HG03442 (cell line): ENCODE measurements around the gene RBM24.

ENCODE experiments used
- ATAC-seq: cut with Tn5 transposase; IDR thresholded peaks from one replicate; pipeline ENCODE4 v1.9.1; 2021; ENCODE audit warnings: mild to moderate bottlenecking, moderate library complexity; ENCODE audit not compliant: unreplicated experiment

RBM24 gene

DNA sequence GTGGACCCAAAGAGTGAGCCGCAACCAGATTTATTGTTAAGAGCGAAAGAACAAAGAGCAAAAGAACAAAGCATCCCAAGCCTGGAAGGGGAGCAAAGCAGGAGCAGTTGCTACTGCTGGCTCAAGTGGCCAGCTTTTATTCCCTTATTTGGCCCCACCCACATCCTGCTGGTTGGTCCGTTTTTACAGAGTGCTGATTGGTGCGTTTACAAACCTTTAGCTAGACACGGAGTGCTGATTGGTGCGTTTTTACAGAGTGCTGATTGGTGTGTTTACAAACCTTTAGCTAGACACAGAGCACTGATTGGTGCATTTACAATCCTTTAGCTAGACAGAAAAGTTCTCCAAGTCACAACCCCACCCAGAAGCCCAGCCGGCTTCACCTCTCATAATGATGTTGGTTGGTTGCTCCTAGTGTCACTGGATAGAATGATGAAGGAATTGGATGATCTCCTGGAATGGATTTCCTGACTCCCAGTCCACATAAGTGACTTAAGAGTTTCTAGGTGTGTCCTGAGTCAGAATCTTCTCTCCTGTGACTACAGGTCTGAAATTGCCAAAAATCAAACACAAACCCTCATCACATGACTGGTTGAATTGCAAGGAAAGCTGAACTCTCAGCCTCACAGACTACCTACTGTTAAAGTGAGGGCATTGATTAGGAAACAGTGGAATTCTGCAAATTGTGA is 60.1 kb downstream of the RBM24 start:
- no peak for ATAC-seq

DNA sequence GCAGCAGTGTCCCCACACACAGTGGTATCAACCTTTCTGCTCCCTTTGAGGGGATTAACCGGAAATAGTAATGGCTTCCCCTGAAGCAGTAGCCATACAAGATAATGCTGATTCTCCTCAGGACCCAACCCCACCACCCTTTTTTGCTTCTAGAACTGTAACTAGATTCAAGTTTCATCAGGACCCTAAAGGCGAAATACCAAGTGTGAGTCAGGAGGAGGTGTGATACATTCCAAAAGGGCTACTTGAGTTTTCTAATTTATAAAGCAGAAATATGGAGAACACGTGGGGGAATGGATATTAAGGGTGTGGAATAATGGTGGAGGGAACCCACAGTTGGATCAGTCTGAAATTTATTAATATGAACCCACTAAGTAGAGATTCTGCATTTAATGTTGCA is 60.7 kb downstream of the RBM24 start:
- no peak for ATAC-seq

DNA sequence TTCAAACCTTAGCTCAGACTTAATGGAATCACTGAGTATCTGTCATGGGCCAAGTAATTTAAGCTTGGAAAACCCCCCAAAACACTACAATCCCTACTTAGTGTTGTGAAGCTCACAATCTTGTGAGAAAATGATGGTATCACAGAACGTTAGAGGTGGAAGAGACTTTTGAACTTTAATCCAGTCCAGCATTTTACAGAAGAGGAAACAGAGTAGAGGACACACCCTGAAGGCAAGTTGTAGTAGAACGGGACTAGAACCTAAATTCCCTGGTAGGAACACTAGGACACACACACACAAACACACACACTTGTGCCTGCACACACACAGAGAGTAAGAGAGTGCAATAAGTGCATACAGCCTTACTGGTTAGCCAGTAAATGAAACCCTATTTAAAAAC is 62.1 kb downstream of the RBM24 start:
- no peak for ATAC-seq
